Calu3 (cell line): Measurements from ENCODE around the gene C1orf21. TPM values are rescaled to one million over a fixed set of nuclear protein-coding genes. Genes with fewer than 3 reads are reported as not detected.

Source experiments
- BruUV-seq: library from RNA; stranded (reverse); fragments of 400-500 nt; replicated peaks from 2 replicates; lab custom pipeline; 2021; lab: Mats Ljungman, UMichigan
- CTCF ChIA-PET: fragments of 300-600 bp; sonication (Branson Sonifier 250); formaldehyde crosslinking; loops from one replicate; lab custom pipeline; 2022; ENCODE audit warnings: antibody characterized with exemption; lab: Charles Lee
- DNase-seq: peaks from one replicate; pipeline ENCODE4 v3.0.0; 2022
- H3K27ac Mint-ChIP-seq: one replicate; pipeline ENCODE4 v1.8.0; 2022; ENCODE audit warnings: mixed read lengths; ENCODE audit not compliant: unreplicated experiment
- H3K27me3 Mint-ChIP-seq: one replicate; pipeline ENCODE4 v1.8.0; 2022; ENCODE audit warnings: mixed read lengths; ENCODE audit not compliant: unreplicated experiment
- H3K36me3 Mint-ChIP-seq: one replicate; pipeline ENCODE4 v1.8.0; 2022; ENCODE audit warnings: mild to moderate bottlenecking, moderate library complexity, mixed read lengths; ENCODE audit not compliant: insufficient read depth, unreplicated experiment
- H3K4me1 Mint-ChIP-seq: one replicate; pipeline ENCODE4 v1.8.0; 2022; ENCODE audit warnings: mild to moderate bottlenecking, low read depth, mixed read lengths; ENCODE audit not compliant: unreplicated experiment
- H3K4me3 Mint-ChIP-seq: one replicate; pipeline ENCODE4 v1.8.0; 2022; ENCODE audit warnings: mild to moderate bottlenecking, low read depth, moderate library complexity, mixed read lengths; ENCODE audit not compliant: unreplicated experiment
- H3K9me3 Mint-ChIP-seq: one replicate; pipeline ENCODE4 v1.8.0; 2022; ENCODE audit warnings: low read depth, mixed read lengths; ENCODE audit not compliant: unreplicated experiment
- CTCF ChIP-seq: fragments of 200-600 bp; IDR thresholded peaks from one replicate; pipeline ENCODE4 v1.8.0; 2022; ENCODE audit warnings: antibody characterized with exemption; ENCODE audit not compliant: unreplicated experiment
- intact Hi-C: fragments of 100-400 bp; cut with micrococcal nuclease; formaldehyde crosslinking; loops from one replicate; pipeline ENCODE4 v1.10.0; 2022; ENCODE audit not compliant: unreplicated experiment
- total RNA-seq: library from RNA; stranded (reverse); gene quantifications from 2 replicates; pipeline ENCODE4 v1.2.3, GENCODE V29; 2022

C1orf21 gene
- total RNA-seq, 1 experiment from 2014 or later, result 20.6 TPM

GRCh38 chr1:184442260-184442659 lies 55.4 kb downstream of the C1orf21 start:
- H3K27ac Mint-ChIP-seq, result no peak overlapping the region
- CTCF ChIA-PET, result no interaction called here
- intact Hi-C loops, result no loop called here
- no peak for TF ChIP-seq CTCF
- no peak for DNase-seq
- no peaks in the 10 kb centered on the region for H3K27me3 Mint-ChIP-seq
- H3K36me3 Mint-ChIP-seq, result no peaks in the 10 kb centered on the region
- no peaks in the 10 kb centered on the region for H3K9me3 Mint-ChIP-seq
- BruUV-seq, result no TSS peak
- no peak overlapping the region for H3K4me3 Mint-ChIP-seq
- H3K4me1 Mint-ChIP-seq, result no peaks in the 10 kb centered on the region

GRCh38 chr1:184443201-184443600 lies 56.4 kb downstream of the C1orf21 start:
- H3K27ac Mint-ChIP-seq, result no peak overlapping the region
- no peaks in the 10 kb centered on the region for H3K27me3 Mint-ChIP-seq
- intact Hi-C loops, result no loop called here
- DNase-seq, result no peak
- no peak overlapping the region for H3K4me3 Mint-ChIP-seq
- BruUV-seq, result no TSS peak
- TF ChIP-seq CTCF, result no peak
- no peaks in the 10 kb centered on the region for H3K4me1 Mint-ChIP-seq
- CTCF ChIA-PET, result no interaction called here
- H3K36me3 Mint-ChIP-seq, result no peaks in the 10 kb centered on the region
- no peaks in the 10 kb centered on the region for H3K9me3 Mint-ChIP-seq

- BruUV-seq, result no TSS peak
- no peak for DNase-seq
- Mint-ChIP-seq H3K4me1 (no peaks in the 10 kb centered on the region), H3K27ac (no peak overlapping the region), H3K4me3 (no peak overlapping the region), H3K36me3 (no peaks in the 10 kb centered on the region), H3K9me3 (no peaks in the 10 kb centered on the region), H3K27me3 (no peaks in the 10 kb centered on the region)
- CTCF ChIA-PET, result no interaction called here
- intact Hi-C loops, result no loop called here
- no peak for TF ChIP-seq CTCF
Measured at GRCh38 chr1:184443624-184444023, 56.8 kb downstream of the C1orf21 start.

GRCh38 chr1:184445997-184446396 lies 59.2 kb downstream of the C1orf21 start:
- no peak for DNase-seq
- Mint-ChIP-seq H3K27me3 (no peaks in the 10 kb centered on the region), H3K4me3 (no peak overlapping the region), H3K36me3 (no peaks in the 10 kb centered on the region), H3K9me3 (no peaks in the 10 kb centered on the region), H3K27ac (no peak overlapping the region), H3K4me1 (no peaks in the 10 kb centered on the region)
- CTCF ChIA-PET, result interaction anchor here (0.6 to 0.7 kb wide), 3 partner anchors 64 to 1498 kb away, joined by 3 to 4 read pairs (median 3); no protein-coding TSS in a partner anchor
- no TSS peak for BruUV-seq
- intact Hi-C loops, result no loop called here
- no peak for TF ChIP-seq CTCF
